CD14-positive monocyte (primary cell): ENCODE data around the gene ACE. TPM values are rescaled to one million over a fixed set of nuclear protein-coding genes. Genes with fewer than 3 reads are reported as not detected.

Experiments
- DNase-seq, 3 donors: peaks; one replicate each; pipeline ENCODE4 v3.0.0-alpha.2; 2011 to 2022
- H2AFZ ChIP-seq: 2 replicates; pipeline ENCODE4 v1.6.0; 2012; ENCODE audit warnings: mild to moderate bottlenecking, low read depth, low read length, inconsistent platforms; ENCODE audit not compliant: insufficient read depth, poor library complexity, severe bottlenecking
- H3K27ac ChIP-seq, 2 donors: 1 replicate in 1 of 2; 2 replicates in 1 of 2; pipeline ENCODE4 v1.5.1; 2012 to 2013; ENCODE audit warnings: low read length in 2 of 2, control low read depth in 1 of 2, inconsistent platforms in 1 of 2, low read depth in 1 of 2, mild to moderate bottlenecking in 1 of 2
- H3K27me3 ChIP-seq, 2 donors: one replicate each; pipeline versions ENCODE4 v1.6.0 to v1.6.1; 2011 to 2013; ENCODE audit warnings: low read length in 2 of 2; ENCODE audit not compliant: control insufficient read depth in 2 of 2, insufficient read depth in 2 of 2
- H3K36me3 ChIP-seq, 2 donors: replicated peaks in 1 of 2; 1 replicate in 1 of 2; 2 replicates in 1 of 2; pipeline versions ENCODE4 v1.5.1 to v1.6.1; 2012 to 2013; ENCODE audit warnings: low read length in 2 of 2, control low read depth in 1 of 2, inconsistent platforms in 1 of 2, mild to moderate bottlenecking in 1 of 2; ENCODE audit not compliant: insufficient read depth in 2 of 2, control insufficient read depth in 1 of 2
- H3K4me1 ChIP-seq, 2 donors: 1 replicate in 1 of 2; 2 replicates in 1 of 2; pipeline versions ENCODE4 v1.5.1 to v1.6.1; 2012 to 2013; ENCODE audit warnings: low read length in 2 of 2, control low read depth in 1 of 2, inconsistent platforms in 1 of 2, mild to moderate bottlenecking in 1 of 2, moderate library complexity in 1 of 2; ENCODE audit not compliant: insufficient read depth in 2 of 2, control insufficient read depth in 1 of 2
- H3K4me2 ChIP-seq: replicated peaks from 2 replicates; pipeline ENCODE3; 2012; ENCODE audit warnings: low read length, moderate library complexity, mild to moderate bottlenecking; ENCODE audit not compliant: poor library complexity, severe bottlenecking; ENCODE audit errors: extremely low read depth
- H3K4me3 ChIP-seq, 3 experiments: fragments of 200-600 bp in 1 of 3; sonication (generic) in 1 of 3; replicated peaks in 1 of 3; 1 replicate in 2 of 3; 2 replicates in 1 of 3; pipeline ENCODE4 v1.5.1; 2011 to 2013; ENCODE audit warnings: low read length in 3 of 3, mild to moderate bottlenecking in 3 of 3, control low read depth in 2 of 3, low read depth in 2 of 3, inconsistent platforms in 1 of 3, moderate library complexity in 1 of 3
- H3K79me2 ChIP-seq: 2 replicates; pipeline ENCODE4 v1.6.0; 2012; ENCODE audit warnings: mild to moderate bottlenecking, control low read depth, inconsistent platforms, low read length, moderate library complexity; ENCODE audit not compliant: insufficient read depth
- H3K9ac ChIP-seq: 2 replicates; pipeline ENCODE4 v1.6.0; 2017; ENCODE audit warnings: low read length, mild to moderate bottlenecking; ENCODE audit not compliant: insufficient read depth, poor library complexity, severe bottlenecking
- H3K9me3 ChIP-seq, 2 donors: replicated peaks in 1 of 2; 1 replicate in 1 of 2; 2 replicates in 1 of 2; pipeline versions ENCODE4 v1.5.1 to v1.6.1; 2012 to 2013; ENCODE audit warnings: low read length in 2 of 2, control low read depth in 1 of 2; ENCODE audit not compliant: control insufficient read depth in 1 of 2, insufficient read depth in 1 of 2
- H4K20me1 ChIP-seq: 2 replicates; pipeline ENCODE4 v1.6.0; 2012; ENCODE audit warnings: mild to moderate bottlenecking, low read length, control low read depth, moderate library complexity; ENCODE audit not compliant: insufficient read depth
- H3K27ac Mint-ChIP-seq, 7 donors: one replicate each; pipeline ENCODE4 v1.8.0; 2020; ENCODE audit warnings: mild to moderate bottlenecking in 7 of 7, mixed read lengths in 7 of 7, moderate library complexity in 6 of 7, inconsistent platforms in 2 of 7
- H3K27me3 Mint-ChIP-seq, 3 donors: one replicate each; pipeline ENCODE4 v1.8.0; 2021 to 2022; ENCODE audit warnings: low read depth in 3 of 3, mild to moderate bottlenecking in 3 of 3, mixed read lengths in 3 of 3, moderate library complexity in 3 of 3, inconsistent platforms in 1 of 3
- H3K36me3 Mint-ChIP-seq, 2 donors: one replicate each; pipeline ENCODE4 v1.8.0; 2020; ENCODE audit warnings: mixed read lengths in 2 of 2, inconsistent platforms in 1 of 2, mild to moderate bottlenecking in 1 of 2
- H3K4me1 Mint-ChIP-seq: one replicate; pipeline ENCODE4 v1.8.0; 2020; ENCODE audit warnings: mild to moderate bottlenecking, mixed read lengths
- H3K4me3 Mint-ChIP-seq, 2 donors: one replicate each; pipeline ENCODE4 v1.8.0; 2020; ENCODE audit warnings: mild to moderate bottlenecking in 2 of 2, mixed read lengths in 2 of 2, moderate library complexity in 1 of 2
- H3K9me3 Mint-ChIP-seq, 7 donors: one replicate each; pipeline ENCODE4 v1.8.0; 2020 to 2022; ENCODE audit warnings: mixed read lengths in 7 of 7, mild to moderate bottlenecking in 6 of 7, moderate library complexity in 6 of 7, inconsistent platforms in 2 of 7
- WGBS: methylation state at CpG from one replicate; pipeline ENCODE4 v1.1.5; 2013; ENCODE audit warnings: missing lambda C conversion rate; ENCODE audit not compliant: insufficient coverage; 5-methylcytosine and 5-hydroxymethylcytosine counted together
- intact Hi-C, 2 donors: fragments of 100-400 bp; cut with micrococcal nuclease; formaldehyde crosslinking; loops; one replicate each; pipeline versions ENCODE4 v1.15.0 to v1.15.1; 2023
- polyA plus RNA-seq, 3 donors: library from polyadenylated mRNA; depleted of rRNA in 1 of 3; unstranded in 2 of 3; stranded (reverse) in 1 of 3; fragments of 300-500 nt in 2 of 3; fragments of >200 nt in 1 of 3; fragmentation: Illumina TruSeq in 2 of 3; gene quantifications; 1 replicate in 2 of 3; 2 replicates in 1 of 3; pipeline ENCODE4 v1.2.3, GENCODE V29; 2012 to 2021
- TF ChIP-seq, protein P1 (sequence below): fragments of 200-600 bp; IDR thresholded peaks from one replicate; pipeline ENCODE4 v1.8.0; 2022; ENCODE audit warnings: antibody characterized with exemption, mild to moderate bottlenecking

Gene ACE
- polyA plus RNA-seq, 3 donors, result 0.55 TPM; not detected in 2

DNA sequence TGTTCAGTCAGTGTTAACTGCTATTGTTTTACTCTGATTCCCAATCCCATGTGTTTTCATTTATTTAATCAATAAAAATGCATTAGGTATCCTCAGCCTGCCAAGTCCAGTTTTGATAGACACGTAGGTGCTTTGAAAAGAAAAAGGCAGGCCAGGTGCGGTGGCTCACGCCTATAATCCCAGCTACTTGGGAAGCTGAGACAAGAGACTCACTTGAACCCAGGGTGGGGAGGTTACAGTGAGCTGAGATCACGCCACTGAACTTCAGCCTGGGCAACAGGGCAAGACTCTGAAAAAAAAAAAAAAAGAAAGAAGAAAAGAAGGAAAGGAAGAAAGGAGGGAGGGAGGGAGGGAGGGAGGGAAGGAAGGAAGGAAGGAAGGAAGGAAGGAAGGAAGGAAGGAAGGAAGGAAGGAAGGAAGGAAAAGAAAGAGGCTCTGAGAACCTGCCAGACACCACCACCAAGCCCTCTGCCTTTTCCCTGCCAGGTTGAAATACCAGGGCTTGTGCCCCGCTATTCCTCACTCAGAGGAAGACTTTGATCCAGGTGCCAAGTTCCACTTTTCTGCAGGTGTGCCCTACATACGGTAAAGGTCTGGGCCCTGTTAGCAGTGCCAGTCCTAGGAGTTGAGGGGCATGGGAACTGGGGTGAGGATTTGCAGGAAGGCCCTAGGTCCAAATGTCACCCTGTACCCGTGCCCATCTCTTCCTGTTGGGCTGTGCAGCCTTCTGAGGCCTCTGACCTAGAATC, 36.2 kb downstream of the ACE start:
- intact Hi-C loops, result no loop called here
- H3K79me2 ChIP-seq, result no peaks in the 10 kb centered on the region
- no peak overlapping the region for H3K4me2 ChIP-seq
- no peaks in the 10 kb centered on the region for H4K20me1 ChIP-seq
- no peak overlapping the region for H3K4me3 ChIP-seq
- H3K9me3 ChIP-seq, result no peaks in the 10 kb centered on the region
- TF ChIP-seq, protein P1, sequence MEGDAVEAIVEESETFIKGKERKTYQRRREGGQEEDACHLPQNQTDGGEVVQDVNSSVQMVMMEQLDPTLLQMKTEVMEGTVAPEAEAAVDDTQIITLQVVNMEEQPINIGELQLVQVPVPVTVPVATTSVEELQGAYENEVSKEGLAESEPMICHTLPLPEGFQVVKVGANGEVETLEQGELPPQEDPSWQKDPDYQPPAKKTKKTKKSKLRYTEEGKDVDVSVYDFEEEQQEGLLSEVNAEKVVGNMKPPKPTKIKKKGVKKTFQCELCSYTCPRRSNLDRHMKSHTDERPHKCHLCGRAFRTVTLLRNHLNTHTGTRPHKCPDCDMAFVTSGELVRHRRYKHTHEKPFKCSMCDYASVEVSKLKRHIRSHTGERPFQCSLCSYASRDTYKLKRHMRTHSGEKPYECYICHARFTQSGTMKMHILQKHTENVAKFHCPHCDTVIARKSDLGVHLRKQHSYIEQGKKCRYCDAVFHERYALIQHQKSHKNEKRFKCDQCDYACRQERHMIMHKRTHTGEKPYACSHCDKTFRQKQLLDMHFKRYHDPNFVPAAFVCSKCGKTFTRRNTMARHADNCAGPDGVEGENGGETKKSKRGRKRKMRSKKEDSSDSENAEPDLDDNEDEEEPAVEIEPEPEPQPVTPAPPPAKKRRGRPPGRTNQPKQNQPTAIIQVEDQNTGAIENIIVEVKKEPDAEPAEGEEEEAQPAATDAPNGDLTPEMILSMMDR, result no peak
- no peaks in the 10 kb centered on the region for H3K36me3 ChIP-seq
- Mint-ChIP-seq H3K9me3 (no peaks in the 10 kb centered on the region), H3K36me3 (no peaks in the 10 kb centered on the region), H3K27ac (no peak overlapping the region), H3K4me1 (no peaks in the 10 kb centered on the region), H3K4me3 (no peak overlapping the region), H3K27me3 (peaks cover 3 to 14% (median 4%) of the 10 kb centered on the region in 3 donors)
- DNase-seq, result no peak
- H3K9ac ChIP-seq, result no peak overlapping the region
- no peak overlapping the region for H3K27ac ChIP-seq
- H3K27me3 ChIP-seq, result no peaks in the 10 kb centered on the region
- H2AFZ ChIP-seq, result no peak overlapping the region
- WGBS, result 91% methylated on average over 6 of the region's 7 CpGs
- no peaks in the 10 kb centered on the region for H3K4me1 ChIP-seq

DNA sequence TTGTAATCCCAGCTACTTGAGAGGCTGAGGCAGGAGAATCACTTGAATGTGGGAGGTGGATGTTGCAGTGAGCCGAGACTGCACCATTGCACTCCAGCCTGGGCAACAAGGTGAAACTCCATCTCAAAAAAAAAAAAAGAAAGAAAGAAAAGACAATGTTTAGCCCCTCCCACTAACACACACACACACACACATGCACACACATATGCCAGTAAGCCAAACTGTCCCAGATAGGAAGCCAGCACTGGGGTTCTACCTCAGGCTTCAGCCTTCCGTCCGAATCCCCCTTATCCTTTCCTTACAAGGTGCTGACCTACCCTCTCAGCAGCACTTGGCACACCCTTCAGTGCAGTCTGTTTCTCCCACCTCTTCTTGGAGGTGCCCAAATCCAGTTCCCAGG, 37.6 kb downstream of the ACE start:
- H3K9me3 Mint-ChIP-seq, result no peaks in the 10 kb centered on the region
- intact Hi-C loops, result no loop called here

More for the DNA sequence above, 37.6 kb downstream of the ACE start:
- Histone ChIP-seq H3K79me2 (no peaks in the 10 kb centered on the region), H3K9me3 (no peaks in the 10 kb centered on the region), H3K9ac (no peak overlapping the region), H3K27ac (no peak overlapping the region), H3K36me3 (no peaks in the 10 kb centered on the region), H2AFZ (no peak overlapping the region), H3K27me3 (no peaks in the 10 kb centered on the region), H4K20me1 (no peaks in the 10 kb centered on the region), H3K4me2 (no peak overlapping the region), H3K4me1 (no peaks in the 10 kb centered on the region), H3K4me3 (no peak overlapping the region)
- WGBS, result 96% methylated on average over 2 of the region's 3 CpGs
- no peaks in the 10 kb centered on the region for H3K4me1 Mint-ChIP-seq
- H3K27ac Mint-ChIP-seq, result no peak overlapping the region
- H3K27me3 Mint-ChIP-seq, result peaks cover 3 to 14% (median 5%) of the 10 kb centered on the region in 3 donors
- no peak overlapping the region for H3K4me3 Mint-ChIP-seq
- H3K36me3 Mint-ChIP-seq, result no peaks in the 10 kb centered on the region
- DNase-seq, result no peak
- TF ChIP-seq, protein P1, result no peak
